Adrenal gland (tissue), 12 donors: ENCODE measurements around the gene CCDC97. TPM values are rescaled to one million over a fixed set of nuclear protein-coding genes. Genes with fewer than 3 reads are reported as not detected.

Experiments
- DNase-seq, 7 donors: peaks; one replicate each; pipeline ENCODE4 v3.0.0-alpha.2; 2019 to 2020
- H3K27ac ChIP-seq, 5 donors: fragments of 200-600 bp; sonication (generic) in 4 of 5; 1 replicate in 3 of 5; 2 replicates in 2 of 5; pipeline versions ENCODE4 v1.5.1 to v1.8.0; 2016 to 2020; ENCODE audit warnings: mild to moderate bottlenecking in 1 of 5
- H3K27me3 ChIP-seq: fragments of 200-600 bp; 2 replicates; pipeline ENCODE4 v1.8.0; 2021
- H3K36me3 ChIP-seq, 2 donors: fragments of 200-600 bp; replicated peaks in 1 of 2; 1 replicate in 1 of 2; 2 replicates in 1 of 2; pipeline versions ENCODE4 v1.5.1 to v1.8.0; 2018 to 2022
- H3K4me1 ChIP-seq, 2 donors: fragments of 200-600 bp; replicated peaks in 1 of 2; 1 replicate in 1 of 2; 2 replicates in 1 of 2; pipeline versions ENCODE4 v1.5.1 to v1.8.0; 2018 to 2021
- H3K4me3 ChIP-seq, 4 donors: fragments of 200-600 bp; sonication (generic) in 3 of 4; one replicate each; pipeline ENCODE4 v1.5.1; 2016 to 2018
- H3K9me3 ChIP-seq, 3 donors: fragments of 200-600 bp; sonication (generic) in 1 of 3; replicated peaks in 1 of 3; 1 replicate in 2 of 3; 2 replicates in 1 of 3; pipeline versions ENCODE4 v1.5.1 to v1.8.0; 2016 to 2021
- CTCF ChIP-seq, 6 experiments: fragments of 450-650 bp in 4 of 6; fragments of 200-600 bp in 2 of 6; sonication (generic) in 1 of 6; IDR thresholded peaks; 1 replicate in 5 of 6; 2 replicates in 1 of 6; pipeline versions ENCODE4 v1.5.1 to v1.8.0; 2016 to 2021; ENCODE audit warnings: antibody characterized with exemption in 6 of 6, mild to moderate bottlenecking in 2 of 6, moderate library complexity in 1 of 6
- POLR2A ChIP-seq, 2 donors: fragments of 450-650 bp; IDR thresholded peaks; one replicate each; pipeline ENCODE4 v1.6.1; 2017; ENCODE audit warnings: antibody characterized with exemption in 2 of 2, mild to moderate bottlenecking in 2 of 2, moderate library complexity in 1 of 2
- WGBS, 4 donors: extraction: QIAGEN DNeasy Blood & Tissue Kit in 2 of 4; methylation state at CpG; one replicate each; pipeline versions ENCODE4 v1.1.5 to v1.1.7; 2013 to 2017; 5-methylcytosine and 5-hydroxymethylcytosine counted together
- intact Hi-C, 2 donors: fragments of 100-400 bp; cut with DNase I; formaldehyde crosslinking; loops; one replicate each; pipeline versions ENCODE4 v1.14.1 to v1.15.0; 2022 to 2023
- polyA plus RNA-seq, 3 donors: library from polyadenylated mRNA; stranded (reverse); fragments of 200-250 nt in 2 of 3; fragments of 350-450 nt in 1 of 3; fragmentation: Illumina TruSeq in 1 of 3; extraction: RNeasy Lipid Tissue Mini Kit (QIAGEN cat#74804) in 1 of 3; gene quantifications; one replicate each; pipeline ENCODE4 v1.2.3, GENCODE V29; 2013 to 2014
- total RNA-seq, 9 donors: library from RNA; depleted of rRNA in 4 of 9; stranded (reverse); fragments of >200 nt in 4 of 9; fragments of 120-200 nt in 1 of 9; fragmentation: NEBNext Ultra II Directional in 1 of 9; extraction: Animal tissue kit (Norgen Biotek cat#: 25700) in 1 of 9; gene quantifications; one replicate each; pipeline versions ENCODE4 v1.1.0 to v1.2.4, GENCODE V29; 2013 to 2023
- donor health status: healthy with polysubstance abuse.
- donor health status: Bipolar disorder and iron deficiency.
- donor health status: DM: yes; HTN: yes; CAD: no.
- donor health status: DM: no; HTN: no; CAD: no.
- donor health status: DM: no; HTN: no; CAD: no.
- donor health status: DM: yes; HTN: yes; CAD: no.

Gene CCDC97
- total and polyA plus RNA-seq, 12 donors = 8.2 to 25.6 (median 16.4) TPM

GRCh38 chr19:41318696-41319499 is 8.9 kb downstream of the CCDC97 start:
- no peak for TF ChIP-seq POLR2A (IDR thresholded peaks at IDR 0.05)
- DNase-seq = no peak
- intact Hi-C loops = no loop called here
- H3K4me1 ChIP-seq = peaks cover 14 to 28% of the 10 kb centered on the region in 2 donors
- no peak overlapping the region for H3K27ac ChIP-seq
- 82 to 87% (median 85%) methylated on average over 10 to 19 of the region's 19 CpGs for WGBS, 4 donors
- no peaks in the 10 kb centered on the region for H3K27me3 ChIP-seq
- H3K9me3 ChIP-seq = no peaks in the 10 kb centered on the region
- no peak overlapping the region for H3K4me3 ChIP-seq
- H3K36me3 ChIP-seq = peaks cover 0 to 60% of the 10 kb centered on the region in 2 donors

DNA sequence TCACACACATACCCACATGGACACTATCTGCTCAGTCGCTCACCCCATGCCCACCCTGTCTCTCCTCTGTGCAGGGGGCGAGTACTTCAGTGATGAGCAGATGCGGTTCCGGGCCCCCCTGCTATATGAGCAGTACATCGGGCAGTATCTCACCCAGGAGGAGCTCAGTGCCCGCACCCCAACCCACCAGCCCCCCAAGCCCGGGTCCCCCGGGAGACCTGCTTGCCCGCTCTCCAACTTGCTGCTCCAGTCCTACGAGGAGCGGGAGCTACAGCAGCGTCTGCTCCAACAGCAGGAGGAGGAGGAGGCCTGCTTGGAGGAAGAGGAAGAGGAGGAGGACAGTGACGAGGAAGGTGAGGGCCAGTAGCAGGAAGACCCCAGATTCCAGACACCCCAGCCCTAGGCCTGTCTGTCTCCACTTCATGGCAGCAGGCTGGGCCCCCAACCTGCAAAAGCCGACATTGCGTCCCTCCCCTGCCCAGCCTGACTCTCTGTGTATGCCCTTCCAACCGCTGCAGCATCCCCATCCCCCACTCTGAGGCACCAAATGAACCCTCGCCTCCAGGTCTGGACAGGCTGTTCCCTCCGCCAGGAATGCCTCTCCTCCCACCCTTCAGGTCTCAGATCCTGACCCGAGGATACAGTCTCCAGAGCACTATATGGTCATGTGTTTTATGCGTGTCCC is 9.7 kb downstream of the CCDC97 start:
- Histone ChIP-seq H3K27ac (no peak overlapping the region), H3K27me3 (no peaks in the 10 kb centered on the region), H3K36me3 (peaks cover 0 to 53% of the 10 kb centered on the region in 2 donors), H3K4me3 (no peak overlapping the region), H3K4me1 (peaks cover 22 to 35% of the 10 kb centered on the region in 2 donors), H3K9me3 (no peaks in the 10 kb centered on the region)
- no peak for TF ChIP-seq POLR2A (IDR thresholded peaks at IDR 0.05)
- TF ChIP-seq CTCF (IDR thresholded peaks at IDR 0.05) = no peak
- 80 to 89% (median 86%) methylated on average over 10 to 20 of the region's 20 CpGs for WGBS, 4 donors
- intact Hi-C loops = no loop called here
- DNase-seq = peak in 2 of 7 donors; percentile 19 to 60

DNA sequence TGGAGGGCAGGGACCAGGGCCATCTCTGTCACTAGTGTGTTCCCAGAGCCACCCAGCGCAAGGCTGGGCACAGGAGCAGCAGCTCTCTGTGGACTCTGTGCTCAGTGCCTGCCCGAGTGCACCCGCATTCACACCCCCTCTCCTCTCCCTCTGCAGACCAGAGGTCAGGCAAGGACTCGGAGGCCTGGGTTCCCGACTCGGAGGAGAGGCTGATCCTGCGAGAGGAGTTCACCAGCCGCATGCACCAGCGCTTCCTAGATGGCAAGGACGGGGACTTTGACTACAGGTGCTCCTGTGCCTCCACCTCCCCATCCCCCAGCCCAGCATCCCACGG is 10.2 kb downstream of the CCDC97 start:
- no peaks in the 10 kb centered on the region for H3K9me3 ChIP-seq
- TF ChIP-seq POLR2A (IDR thresholded peaks at IDR 0.05) (no peak), CTCF (IDR thresholded peaks at IDR 0.05) (no peak)
- WGBS, 4 donors = 77 to 88% (median 84%) methylated on average over 10 to 11 of the region's 11 CpGs
- no peak overlapping the region for H3K4me3 ChIP-seq
- H3K27me3 ChIP-seq = no peaks in the 10 kb centered on the region
- peaks cover 0 to 51% of the 10 kb centered on the region in 2 donors for H3K36me3 ChIP-seq
- intact Hi-C loops = no loop called here
- no peak overlapping the region for H3K27ac ChIP-seq
- peak in 2 of 7 donors; percentile 24 to 58 for DNase-seq
- peaks cover 27 to 40% of the 10 kb centered on the region in 2 donors for H3K4me1 ChIP-seq

DNA sequence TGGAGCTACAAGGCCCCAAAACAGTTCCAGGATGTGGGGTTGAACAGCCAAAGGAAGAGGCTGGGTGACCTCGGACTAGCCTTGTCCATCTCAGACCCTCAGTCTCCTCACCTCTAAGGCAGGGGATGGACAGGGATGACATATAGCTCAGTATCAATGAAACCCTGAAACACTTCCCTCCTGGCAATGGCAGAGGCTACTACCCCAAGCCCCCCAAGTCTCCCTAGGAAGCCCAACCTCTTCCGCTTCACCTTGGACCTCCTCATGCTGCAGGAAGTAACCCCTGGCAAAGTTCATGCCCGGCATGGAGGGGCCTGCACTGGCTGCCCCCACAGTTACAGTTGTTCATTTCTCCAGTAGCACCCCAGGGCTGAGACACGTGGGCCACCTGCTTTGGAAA is 10.6 kb downstream of the CCDC97 start:
- Histone ChIP-seq H3K27ac (no peak overlapping the region), H3K4me1 (peaks cover 30 to 43% of the 10 kb centered on the region in 2 donors), H3K36me3 (peaks cover 0 to 51% of the 10 kb centered on the region in 2 donors), H3K9me3 (no peaks in the 10 kb centered on the region), H3K27me3 (no peaks in the 10 kb centered on the region), H3K4me3 (no peak overlapping the region)
- intact Hi-C loops = no loop called here
- TF ChIP-seq POLR2A (IDR thresholded peaks at IDR 0.05) (no peak), CTCF (IDR thresholded peaks at IDR 0.05) (no peak)
- WGBS, 4 donors = 84 to 90% (median 87%) methylated on average over 2 to 4 of the region's 4 CpGs
- DNase-seq = no peak
